GM10248 (cell line): ENCODE results near the gene CDC34.
A peak's percentile ranks its signal among the peaks of the same experiment; 100 is the strongest.

Experiments used
- CTCF ChIA-PET: fragments of 300-600 bp; sonication (Branson Sonifier 250); formaldehyde crosslinking; extraction: SDS; loops from one replicate; lab custom pipeline; 2021; ENCODE audit warnings: antibody characterized with exemption; lab: Yijun Ruan, JAX
- POLR2A ChIA-PET: fragments of 350-650 bp; sonication (Branson Sonifier 250); formaldehyde crosslinking; extraction: SDS; loops from one replicate; lab custom pipeline; 2020; ENCODE audit warnings: antibody characterized with exemption; lab: Yijun Ruan, JAX
- DNase-seq: peaks from one replicate; pipeline ENCODE4 v3.0.0; 2012; ENCODE audit errors: extremely low spot score
- TF ChIP-seq, protein P1 (sequence below): IDR thresholded peaks from 2 replicates; pipeline ENCODE4 v1.5.1; 2012; ENCODE audit warnings: mild to moderate bottlenecking, low read depth; ENCODE audit errors: extremely low read depth, missing control alignments, control extremely low read depth

The CDC34 gene

DNA sequence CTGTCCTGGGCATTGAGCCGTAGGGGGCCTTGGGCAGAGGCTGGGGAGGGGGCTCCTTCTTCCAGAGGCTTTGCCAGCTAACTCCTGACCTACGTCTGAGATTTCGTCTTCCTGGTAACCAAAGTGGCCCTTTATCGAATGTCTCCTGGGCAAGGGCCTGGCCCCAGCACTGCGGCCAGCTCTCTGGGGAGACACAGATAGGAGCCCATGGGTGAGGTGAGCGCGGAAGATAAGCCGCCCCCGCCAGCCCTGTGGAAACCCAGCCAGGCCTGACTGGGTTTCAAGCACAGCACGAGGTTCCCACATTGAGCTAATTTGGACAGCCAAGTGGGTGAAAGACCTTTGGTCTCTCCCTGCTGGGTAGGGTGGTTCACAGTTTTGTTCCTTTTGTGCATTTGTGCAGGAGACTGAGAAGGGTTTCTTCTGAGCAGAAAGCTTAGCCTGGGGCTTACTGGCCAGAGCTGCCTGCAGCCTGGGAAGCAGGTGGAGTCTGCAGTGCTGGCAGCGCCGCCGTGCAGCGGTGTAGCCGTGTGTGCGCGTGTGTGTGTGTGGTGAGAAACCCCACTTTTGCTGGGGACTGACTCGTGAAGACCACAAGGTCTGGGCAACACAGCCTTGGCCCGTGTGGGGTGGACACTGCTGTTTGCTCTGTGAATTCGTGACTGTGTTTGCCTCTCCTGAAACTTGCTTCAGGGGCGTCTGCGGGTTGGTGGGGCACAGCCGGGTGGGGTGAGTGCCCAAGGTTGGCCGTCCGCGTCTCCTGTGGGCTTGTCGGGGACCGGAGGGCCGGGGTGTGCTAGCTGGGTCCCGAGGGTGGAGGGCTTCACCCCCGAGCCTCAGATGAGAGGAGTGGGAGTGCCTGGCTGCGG is 43.3 kb downstream of the CDC34 start:
- TF ChIP-seq, protein P1, sequence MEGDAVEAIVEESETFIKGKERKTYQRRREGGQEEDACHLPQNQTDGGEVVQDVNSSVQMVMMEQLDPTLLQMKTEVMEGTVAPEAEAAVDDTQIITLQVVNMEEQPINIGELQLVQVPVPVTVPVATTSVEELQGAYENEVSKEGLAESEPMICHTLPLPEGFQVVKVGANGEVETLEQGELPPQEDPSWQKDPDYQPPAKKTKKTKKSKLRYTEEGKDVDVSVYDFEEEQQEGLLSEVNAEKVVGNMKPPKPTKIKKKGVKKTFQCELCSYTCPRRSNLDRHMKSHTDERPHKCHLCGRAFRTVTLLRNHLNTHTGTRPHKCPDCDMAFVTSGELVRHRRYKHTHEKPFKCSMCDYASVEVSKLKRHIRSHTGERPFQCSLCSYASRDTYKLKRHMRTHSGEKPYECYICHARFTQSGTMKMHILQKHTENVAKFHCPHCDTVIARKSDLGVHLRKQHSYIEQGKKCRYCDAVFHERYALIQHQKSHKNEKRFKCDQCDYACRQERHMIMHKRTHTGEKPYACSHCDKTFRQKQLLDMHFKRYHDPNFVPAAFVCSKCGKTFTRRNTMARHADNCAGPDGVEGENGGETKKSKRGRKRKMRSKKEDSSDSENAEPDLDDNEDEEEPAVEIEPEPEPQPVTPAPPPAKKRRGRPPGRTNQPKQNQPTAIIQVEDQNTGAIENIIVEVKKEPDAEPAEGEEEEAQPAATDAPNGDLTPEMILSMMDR = no peak
- DNase-seq = peak; percentile 65
- CTCF ChIA-PET = interaction anchor here (0.8 to 2.5 kb wide), 4 partner anchors 9 to 159 kb away, joined by 3 to 12 read pairs (median 8); no protein-coding TSS in a partner anchor
- POLR2A ChIA-PET = interaction anchor here (0.6 to 1.0 kb wide), 3 partner anchors 42 to 124 kb away, joined by 3 to 5 read pairs (median 3); no protein-coding TSS in a partner anchor

DNA sequence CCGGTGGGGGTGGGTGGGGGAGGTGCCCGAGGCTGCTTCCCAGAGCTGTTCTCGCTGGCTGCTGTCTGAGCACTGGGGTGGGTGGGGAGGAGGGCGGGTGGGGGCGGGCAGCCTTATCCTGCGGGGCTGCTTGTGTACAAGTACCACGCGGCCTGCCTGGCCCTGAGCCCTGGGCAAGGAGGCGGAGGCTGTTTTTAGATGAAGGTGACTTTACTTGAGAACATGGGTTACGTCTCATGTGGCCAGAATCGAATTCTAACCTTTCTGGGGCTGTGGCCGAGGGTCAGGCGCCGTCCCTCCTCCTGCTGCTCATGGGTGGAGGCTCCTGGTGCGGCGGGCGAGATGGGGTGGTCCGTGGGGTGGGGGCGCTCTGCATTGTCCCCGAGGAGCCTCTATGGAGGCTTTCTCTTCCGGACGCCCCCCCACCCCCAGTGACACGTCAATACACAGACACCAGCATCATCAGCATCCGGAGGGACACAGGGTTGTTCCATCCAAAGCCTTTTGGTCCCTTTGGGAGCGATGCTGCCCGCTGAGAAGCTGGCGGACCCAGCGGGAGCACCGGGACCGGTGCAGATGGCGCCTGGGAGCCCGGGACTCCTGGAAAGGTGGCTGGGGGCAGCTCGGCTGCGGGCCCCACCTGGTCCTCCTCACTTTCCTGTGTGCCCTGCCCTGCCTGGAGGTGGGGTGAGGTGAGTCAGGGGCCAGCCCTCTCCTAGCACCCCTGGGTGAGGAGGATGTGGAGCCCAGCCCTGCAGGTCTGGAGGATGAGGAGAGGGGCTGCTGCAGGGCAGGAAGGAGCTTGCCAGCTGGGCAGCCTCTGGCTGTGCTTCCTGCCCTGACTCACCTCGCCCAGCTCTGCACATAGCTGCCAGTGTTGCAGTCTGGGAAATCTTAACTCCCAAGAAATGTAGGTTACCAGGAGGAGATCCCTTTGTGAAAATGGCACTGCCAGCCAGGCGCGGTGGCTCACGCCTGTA is 44.3 kb downstream of the CDC34 start:
- POLR2A ChIA-PET = interaction anchor here (0.5 to 0.7 kb wide), 4 partner anchors 43 to 1370 kb away, joined by 3 to 5 read pairs (median 4); no protein-coding TSS in a partner anchor
- CTCF ChIA-PET = interaction anchor here (1.2 to 2.5 kb wide), 3 partner anchors 8 to 158 kb away, joined by 3 to 12 read pairs (median 8); no protein-coding TSS in a partner anchor
- no peak for DNase-seq
- TF ChIP-seq, protein P1 = no peak

DNA sequence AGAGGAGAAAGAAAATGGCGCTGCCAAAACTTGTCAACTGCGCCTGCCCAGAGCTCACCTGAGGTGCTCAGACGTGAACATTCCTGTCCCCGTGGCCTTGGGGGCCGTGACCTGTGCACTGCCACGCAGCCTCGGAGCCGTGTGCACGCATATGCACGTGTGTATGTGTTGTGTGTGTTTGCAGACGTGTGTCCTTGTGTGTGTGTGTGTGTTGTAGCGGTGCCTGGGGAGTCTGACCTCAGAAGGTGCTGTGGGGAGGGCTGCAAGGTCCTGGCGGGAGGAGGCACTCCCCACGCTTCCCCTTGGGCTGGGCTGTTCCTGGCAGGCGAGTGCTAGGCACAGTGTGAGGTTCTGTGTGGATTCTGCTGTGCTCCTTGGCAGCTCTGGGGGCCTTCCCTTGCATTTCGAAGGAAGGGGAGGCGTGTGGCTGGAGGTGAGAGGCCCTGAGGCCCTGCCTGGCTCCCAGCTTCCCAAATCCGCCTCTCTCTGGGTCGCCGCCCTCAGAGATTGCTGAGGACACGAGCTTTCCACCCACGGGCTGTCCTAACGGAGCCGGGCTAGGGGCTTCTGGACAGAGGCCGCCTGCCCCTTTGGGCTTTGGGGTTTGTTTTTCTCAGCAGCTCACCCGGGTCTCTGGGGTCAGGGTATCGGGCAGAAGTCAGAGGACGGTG is 45.3 kb downstream of the CDC34 start:
- POLR2A ChIA-PET = interaction anchor here (0.7 kb wide), 1 partner anchor 126 kb away, joined by 4 read pairs; no protein-coding TSS in a partner anchor
- TF ChIP-seq, protein P1 = no peak
- DNase-seq = no peak
- CTCF ChIA-PET = interaction anchor here (1.2 kb wide), 1 partner anchor 157 kb away, joined by 3 read pairs; no protein-coding TSS in a partner anchor

DNA sequence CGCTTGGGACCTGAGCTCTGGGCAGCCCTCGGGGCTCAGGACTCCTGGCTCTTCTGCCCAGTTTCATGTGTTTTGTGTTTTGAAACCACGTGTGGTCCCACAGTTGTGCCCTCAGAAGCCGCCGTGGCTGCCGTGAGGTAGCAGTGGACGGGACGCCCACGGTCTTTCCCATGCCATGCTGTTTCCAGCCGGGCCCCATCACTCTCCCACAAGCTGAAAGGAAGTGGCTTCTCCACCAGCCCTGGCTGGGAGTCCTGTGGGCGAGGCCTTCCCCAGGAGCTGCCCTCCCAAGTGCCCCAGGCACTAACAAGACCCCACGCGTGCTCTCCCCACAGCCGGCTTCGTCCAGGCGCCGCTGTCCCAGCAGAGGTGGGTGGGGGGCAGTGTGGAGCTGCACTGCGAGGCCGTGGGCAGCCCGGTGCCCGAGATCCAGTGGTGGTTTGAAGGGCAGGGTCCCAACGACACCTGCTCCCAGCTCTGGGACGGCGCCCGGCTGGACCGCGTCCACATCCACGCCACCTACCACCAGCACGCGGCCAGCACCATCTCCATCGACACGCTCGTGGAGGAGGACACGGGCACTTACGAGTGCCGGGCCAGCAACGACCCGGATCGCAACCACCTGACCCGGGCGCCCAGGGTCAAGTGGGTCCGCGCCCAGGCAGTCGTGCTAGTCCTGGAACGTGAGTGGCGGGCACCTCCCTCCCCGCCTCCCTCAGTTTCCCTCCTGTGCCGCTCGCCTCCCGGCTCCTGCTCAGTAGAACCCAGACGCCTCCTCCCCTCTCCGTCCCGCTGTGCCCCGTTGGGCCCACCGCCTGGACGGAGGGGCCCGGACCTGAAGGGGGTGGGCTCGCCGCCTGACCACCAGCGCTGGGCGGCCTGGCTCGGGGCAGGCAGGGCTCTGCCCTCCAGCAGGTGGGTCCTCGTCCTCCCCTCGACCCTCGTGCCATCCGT is 46.2 kb downstream of the CDC34 start:
- DNase-seq = no peak
- POLR2A ChIA-PET = no interaction called here
- CTCF ChIA-PET = no interaction called here
- TF ChIP-seq, protein P1 = no peak

DNA sequence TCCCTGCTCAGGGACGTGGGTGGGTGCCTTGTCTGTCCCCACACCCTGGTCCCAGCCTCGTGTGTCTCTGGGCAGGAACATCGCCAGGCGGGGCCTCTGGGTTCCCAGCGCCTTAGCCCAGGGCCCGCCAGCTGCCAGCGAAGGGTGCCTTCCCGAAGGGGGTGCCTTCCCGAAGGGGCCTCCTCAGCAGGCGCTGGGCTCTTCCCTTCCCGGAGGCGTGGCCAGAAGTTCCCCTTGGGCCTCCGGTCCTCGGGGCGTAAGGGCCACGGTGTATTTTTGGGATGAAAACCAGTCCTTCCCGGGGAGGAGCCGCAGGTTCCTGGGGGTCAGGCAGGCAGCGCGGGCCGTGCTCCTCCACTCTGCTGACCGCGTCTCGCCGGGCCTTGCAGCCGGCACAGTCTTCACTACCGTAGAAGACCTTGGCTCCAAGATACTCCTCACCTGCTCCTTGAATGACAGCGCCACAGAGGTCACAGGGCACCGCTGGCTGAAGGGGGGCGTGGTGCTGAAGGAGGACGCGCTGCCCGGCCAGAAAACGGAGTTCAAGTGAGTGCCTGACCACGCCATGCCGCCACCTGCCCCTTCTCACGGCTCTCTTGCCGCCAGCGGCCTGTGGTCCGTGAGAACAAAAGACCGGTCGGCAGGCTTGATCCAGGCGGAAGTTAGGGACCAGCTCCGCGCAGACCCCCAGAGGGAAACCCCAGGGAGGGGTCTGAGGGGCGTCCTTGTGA is 47.7 kb downstream of the CDC34 start:
- ChIA-PET CTCF (no interaction called here), POLR2A (no interaction called here)
- TF ChIP-seq, protein P1 = no peak
- DNase-seq = no peak
